DND-41 (cell line): Measurements from ENCODE around the gene SORT1.

ENCODE experiments used
- CTCF ChIP-seq: IDR thresholded peaks from 2 replicates; pipeline ENCODE4 v1.5.1; 2012; ENCODE audit warnings: borderline replicate concordance, low read length, moderate library complexity, mild to moderate bottlenecking; ENCODE audit not compliant: poor library complexity, severe bottlenecking; ENCODE audit errors: extremely low read depth
- EZH2 ChIP-seq: IDR thresholded peaks from 3 replicates; pipeline ENCODE4 v1.6.1; 2012; ENCODE audit warnings: borderline replicate concordance, low read depth, mild to moderate bottlenecking, moderate library complexity, low read length, inconsistent platforms; ENCODE audit not compliant: severe bottlenecking

- TF ChIP-seq CTCF (no peak), EZH2 (no peak)
Measured at GRCh38 chr1:109432336-109432735, 34.6 kb upstream of the SORT1 start.
